Kasumi-1 (cell line): ENCODE results near the gene PIGP.
"Not testable (repeated sequence)": the region's sequence is repeated elsewhere in the genome, so short reads cannot be mapped to it uniquely, and the experiment has no call there.

Experiments
- DNase-seq, 2 experiments: peaks; one replicate each; lab custom pipeline; 2025; lab: John Stamatoyannopoulos, UW

PIGP gene

DNA sequence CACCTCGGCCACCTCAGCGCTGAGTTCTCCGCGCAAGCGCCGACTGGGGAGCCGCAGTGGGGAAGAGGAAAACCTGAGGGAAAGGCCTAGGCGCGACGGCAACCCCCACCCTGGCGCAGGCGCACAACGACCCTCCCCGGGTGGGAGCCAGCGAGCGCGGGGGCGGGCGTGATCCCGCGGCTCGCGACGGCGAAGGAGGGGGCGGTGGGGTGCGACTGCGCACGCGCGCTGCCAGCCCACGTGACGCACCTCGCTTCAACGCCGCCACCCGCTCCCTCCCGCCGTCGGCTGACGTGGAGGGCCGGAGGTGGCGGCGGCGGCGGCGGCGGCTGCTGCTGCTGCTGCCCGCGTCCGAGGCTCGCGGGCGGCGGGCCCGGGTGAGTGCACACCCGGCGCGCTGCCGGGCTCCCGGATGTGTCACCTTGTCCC is at the start of gene PIGP, which contains the start of gene TTC3:
TSS of gene PIGP (minus strand) at position 84 of the 429 bp plus-strand sequence. CDS start 556 bp downstream, outside the sequence.
TSS of gene TTC3 (plus strand) at position 267 of the 429 bp plus-strand sequence. CDS start 14,004 bp downstream, outside the sequence.
- DNase-seq, result peak; percentile 88 to 93

DNA sequence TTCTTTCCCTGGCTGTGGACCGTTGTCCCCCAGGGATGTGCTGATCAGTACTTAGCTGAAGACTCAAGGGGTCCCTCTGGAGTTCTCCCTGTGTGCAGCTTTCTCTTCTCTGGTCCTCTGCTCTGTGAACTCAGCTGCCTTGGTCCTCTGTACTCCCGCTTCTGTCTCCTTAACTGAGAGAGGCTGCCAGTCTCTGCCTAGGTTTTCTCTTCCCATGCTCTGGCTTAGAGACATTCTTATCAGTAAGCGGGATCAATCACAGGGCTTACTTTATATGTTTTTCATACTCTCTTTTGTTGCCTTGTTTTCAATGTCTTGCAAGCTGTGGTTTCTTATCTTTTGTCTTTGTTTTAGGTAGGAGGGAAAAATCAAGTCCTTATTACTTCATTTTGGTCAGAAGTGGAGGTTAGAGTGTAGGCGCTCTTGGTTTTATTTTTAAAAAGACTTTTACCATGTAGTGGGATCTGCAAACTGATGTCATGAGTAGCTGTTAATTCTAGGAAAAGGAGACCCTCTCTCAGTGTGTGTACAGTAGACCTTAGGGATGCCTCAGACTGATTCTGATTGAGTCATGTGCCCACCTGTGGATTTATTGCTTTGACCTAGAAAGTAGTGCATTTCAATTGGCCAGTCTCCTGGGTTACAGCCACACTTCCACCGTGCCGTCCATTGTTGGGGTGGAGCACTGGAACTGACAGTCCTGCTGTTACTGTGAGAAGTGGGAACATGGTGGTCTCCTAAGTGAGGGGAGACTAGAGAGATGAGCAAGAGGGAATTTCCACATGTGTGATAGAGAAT is 46.7 kb upstream of the PIGP start:
- DNase-seq, result peak in 1 of 2 experiments; percentile 1

DNA sequence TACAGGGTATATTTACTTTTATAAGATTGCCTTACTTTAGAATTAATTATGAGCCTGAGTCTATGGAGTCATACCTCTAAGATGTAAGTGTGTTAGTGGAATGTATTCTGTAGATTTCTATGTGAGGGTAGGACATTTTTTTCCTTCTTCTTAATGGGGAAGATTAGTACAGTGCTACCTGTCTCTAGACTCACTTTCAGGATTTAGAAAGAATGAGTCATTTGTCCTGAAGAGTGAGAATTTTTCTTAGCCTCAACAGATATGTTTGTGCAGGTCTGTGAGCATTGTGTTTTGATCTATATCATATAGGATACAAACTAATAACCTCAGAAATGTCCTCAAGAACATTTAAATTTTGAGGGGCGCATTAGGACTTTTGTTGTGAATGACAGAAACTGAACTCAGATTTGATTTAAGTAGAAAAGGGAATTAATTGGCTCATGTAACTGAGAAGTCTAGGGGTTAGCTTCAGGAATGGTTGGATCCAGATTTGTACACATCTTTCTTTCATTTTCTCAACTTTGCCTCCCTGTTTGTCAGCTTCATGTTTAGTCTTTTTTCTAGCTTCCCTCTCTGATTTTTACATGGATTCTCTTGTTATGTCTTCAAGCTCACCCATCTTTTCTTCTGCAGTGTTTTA is 45.4 kb upstream of the PIGP start:
- no peak for DNase-seq

DNA sequence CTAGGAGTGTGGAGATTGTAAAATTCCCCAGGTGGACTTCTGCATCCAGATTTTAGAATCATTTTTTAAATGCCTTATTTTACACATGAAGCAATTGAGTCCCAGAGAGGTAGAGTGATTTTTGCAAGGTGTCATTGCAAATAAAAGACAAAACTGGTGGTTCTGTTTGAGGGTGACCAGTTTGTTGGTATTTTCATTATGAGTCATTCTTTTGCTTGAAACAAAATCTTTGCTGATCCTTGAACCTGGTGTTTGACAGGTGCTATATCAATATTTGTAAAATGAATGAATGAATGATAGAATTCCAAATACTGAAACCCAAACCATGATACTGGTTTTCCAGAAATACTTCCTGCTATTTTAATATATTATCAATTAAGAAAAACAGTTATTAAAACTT is 44.3 kb upstream of the PIGP start:
- no peak for DNase-seq

DNA sequence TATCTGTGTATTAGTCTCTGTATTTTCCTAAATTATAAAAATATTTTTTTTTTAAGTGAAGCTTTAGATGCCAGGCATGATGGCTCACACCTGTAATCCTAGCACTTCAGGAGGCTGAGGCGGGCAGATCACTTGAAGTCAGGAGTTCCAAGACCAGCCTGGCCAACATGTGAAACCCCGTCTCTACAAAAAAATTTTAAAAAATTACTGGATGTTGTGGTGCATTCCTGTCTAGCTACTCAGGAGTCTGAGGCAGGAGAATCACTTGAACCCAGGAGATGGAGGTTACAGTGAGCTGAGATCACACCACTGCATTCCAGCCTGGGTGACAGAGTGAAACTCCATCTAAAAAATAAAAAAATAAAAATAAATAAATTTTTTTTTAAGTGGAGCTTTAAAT is 43.6 kb upstream of the PIGP start:
- DNase-seq, result not testable (repeated sequence)

DNA sequence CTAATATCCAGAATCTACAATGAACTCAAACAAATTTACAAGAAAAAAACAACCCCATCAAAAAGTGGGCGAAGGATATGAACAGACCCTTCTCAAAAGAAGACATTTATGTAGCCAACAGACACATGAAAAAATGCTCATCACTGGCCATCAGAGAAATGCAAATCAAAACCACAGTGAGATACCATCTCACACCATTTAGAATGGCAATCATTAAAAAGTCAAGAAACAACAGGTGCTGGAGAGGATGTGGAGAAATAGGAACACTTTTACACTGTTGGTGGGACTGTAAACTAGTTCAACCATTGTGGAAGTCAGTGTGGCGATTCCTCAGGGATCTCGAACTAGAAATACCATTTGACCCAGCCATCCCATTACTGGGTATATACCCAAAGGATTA is 41.4 kb upstream of the PIGP start:
- not testable (repeated sequence) for DNase-seq

DNA sequence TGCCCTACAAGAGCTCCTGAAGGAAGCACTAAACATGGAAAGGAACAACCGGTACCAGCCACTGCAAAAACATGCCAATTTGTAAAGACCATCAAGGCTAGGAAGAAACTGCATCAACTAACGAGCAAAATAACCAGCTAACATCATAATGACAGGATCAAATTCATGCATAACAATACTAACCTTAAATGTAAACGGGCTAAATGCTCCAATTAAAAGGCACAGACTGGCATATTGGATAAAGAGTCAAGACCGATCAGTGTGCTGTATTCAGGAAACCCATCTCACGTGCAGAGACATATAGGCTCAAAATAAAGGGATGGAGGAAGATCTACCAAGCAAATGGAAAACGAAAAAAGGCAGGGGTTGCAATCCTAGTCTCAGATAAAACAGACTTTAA is 38.2 kb upstream of the PIGP start:
- DNase-seq, result not testable (repeated sequence)

DNA sequence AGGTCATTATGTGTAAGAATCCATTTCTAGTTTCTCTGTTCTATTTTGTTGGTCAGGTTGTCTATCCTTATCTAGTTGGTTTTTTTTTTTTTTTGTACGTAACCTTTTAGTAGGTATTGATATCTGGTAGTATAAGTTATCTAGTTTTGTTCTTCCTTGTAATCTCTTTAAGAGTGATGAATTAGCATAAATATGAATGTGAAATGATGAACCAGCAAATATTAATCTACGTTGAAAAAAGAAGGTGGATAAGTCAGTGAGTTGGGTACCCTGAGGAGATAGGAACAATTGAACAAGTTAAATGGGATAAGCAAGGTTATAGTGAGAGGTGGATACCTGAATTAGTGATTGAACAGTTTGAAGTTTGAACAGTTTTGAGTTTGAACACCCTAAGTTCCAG is 34.1 kb upstream of the PIGP start:
- no peak for DNase-seq

DNA sequence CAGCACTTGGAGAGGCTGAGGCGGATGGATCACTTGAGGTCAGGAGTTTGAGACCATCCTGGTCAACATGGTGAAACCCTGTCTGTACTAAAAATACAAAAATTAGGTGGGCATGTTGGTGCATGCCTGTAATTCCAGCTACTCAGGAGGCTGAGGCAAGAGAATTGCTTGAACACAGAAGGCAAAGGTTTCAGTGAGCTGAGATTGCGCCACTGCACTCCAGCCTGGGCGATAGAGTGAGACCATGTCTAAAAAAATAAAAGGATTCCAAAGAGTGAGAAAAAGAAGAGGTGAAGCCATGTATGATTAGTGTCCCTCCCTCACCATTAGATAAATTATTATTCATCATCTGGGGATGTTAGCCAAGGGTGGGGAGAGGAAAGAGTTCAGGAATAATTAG is 29.9 kb upstream of the PIGP start:
- not testable (repeated sequence) for DNase-seq

DNA sequence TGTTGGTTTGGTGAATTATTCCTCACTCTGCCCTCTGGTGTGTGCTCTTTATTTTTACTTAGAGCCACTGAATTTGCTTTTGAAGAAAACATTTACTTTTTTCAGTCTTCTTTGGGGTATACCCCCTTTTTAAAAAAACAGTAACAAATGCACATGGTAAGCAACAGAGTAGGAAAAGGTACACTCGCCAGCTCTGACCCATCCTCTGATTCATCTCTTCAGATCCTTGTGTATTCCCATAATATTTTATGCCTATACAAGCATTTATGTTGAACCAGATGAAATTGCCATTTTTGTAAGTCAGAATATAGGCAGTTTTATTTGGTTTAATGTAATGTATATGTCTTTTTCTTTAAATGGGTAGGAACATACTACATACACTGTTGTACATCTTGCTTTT is 28.5 kb upstream of the PIGP start:
- peak in 1 of 2 experiments; percentile 10 for DNase-seq

DNA sequence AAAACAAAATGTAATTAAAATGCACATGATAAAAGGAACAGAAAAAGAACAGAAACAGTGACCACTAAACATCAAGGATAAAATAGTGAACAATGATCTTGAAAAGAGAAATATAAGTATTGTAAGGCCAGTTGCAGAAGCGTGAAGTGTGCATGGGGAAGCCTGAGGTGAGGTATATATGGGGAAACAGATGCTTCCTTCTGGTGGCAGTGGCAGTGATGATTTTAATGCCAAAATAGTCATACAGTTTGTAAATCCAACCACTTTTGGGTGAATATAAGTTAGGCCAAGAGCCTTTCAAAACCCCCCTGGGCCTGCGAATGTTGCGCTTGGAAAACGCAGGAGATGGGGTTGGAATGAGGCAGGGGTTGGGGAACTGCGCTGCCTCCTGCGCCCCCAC is 27.4 kb upstream of the PIGP start:
- DNase-seq, result peak; percentile 11 to 44

DNA sequence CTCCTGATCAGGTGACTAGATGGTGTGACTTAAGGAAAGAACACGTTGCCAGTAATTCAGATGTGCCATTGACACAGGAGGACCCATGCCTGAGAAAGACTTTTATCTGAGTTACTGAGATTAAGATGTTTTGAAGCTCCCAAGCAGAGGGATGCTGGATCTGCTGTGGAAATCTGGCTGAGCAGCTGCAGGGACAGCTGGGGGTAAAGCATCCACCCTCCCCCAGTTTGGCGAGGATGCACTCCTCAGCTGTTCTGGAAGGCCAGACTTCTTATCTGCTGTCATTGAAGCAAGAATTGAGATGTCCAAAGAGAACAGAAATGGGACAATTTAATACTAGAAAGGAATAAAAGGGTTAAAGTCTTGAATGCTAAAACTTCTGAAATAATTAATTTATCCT is 25.9 kb upstream of the PIGP start:
- DNase-seq, result no peak

DNA sequence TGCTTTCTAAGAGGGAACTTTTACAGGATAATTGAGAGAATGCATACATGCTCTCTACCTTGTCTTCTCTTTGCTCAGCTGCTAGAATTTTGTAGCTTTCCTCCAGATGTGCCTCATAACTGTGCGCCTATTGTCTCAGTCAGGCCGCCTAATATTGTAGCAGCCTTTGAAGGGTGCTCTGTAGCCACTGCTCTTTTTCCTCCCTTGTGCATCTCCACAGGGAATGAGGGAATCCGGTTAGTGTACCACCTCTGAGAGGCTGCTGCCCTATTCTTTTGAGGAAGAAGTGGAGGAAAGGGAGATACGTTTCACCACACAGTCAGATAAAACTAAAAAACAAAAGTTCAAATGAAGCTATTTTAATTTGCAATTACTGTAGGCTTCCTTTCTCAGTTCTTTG is 22.9 kb upstream of the PIGP start:
- DNase-seq, result no peak

DNA sequence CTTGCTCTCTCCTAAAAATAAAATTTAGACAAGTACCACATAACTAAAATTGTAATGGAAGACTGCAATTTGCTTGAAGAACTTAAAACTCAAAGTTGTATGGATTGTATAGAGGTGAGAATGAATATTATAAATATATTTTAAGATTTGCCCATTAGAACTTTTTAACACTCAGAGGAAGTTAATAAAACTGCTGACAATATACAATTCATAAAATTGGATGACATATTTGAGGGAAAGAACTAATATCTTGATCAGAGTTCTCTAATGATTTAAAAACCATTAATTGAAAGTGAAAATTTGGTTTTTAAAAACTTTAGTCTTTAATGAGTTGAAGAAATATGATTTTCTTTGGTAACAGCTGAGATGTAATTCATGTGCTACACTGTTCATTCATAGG is 21.1 kb upstream of the PIGP start:
- no peak for DNase-seq

DNA sequence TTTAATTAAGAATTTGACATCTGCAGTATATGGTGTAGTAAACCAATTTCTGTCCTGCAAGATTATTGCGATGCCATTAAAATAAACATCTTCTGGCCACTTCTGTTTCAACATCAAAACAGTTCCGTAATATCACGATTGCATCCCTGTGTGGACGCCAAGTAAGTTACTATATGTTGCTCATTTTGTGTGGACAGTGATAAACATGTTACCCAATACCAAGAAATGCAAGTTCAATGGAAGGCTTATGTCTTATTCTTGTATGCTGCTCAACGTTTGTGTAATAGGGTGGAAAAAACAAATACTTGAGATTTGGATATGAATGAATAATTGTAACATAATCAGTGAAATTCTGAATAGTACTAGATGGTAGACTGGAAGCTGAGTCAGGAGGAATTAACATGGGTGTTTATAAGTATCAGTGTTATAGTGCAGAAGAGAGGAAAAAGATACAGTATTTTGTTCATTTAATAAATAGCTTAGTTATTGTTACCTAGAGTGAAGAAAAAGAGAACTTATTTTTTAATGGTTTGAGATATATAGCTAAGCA is 15.4 kb upstream of the PIGP start:
- no peak for DNase-seq

DNA sequence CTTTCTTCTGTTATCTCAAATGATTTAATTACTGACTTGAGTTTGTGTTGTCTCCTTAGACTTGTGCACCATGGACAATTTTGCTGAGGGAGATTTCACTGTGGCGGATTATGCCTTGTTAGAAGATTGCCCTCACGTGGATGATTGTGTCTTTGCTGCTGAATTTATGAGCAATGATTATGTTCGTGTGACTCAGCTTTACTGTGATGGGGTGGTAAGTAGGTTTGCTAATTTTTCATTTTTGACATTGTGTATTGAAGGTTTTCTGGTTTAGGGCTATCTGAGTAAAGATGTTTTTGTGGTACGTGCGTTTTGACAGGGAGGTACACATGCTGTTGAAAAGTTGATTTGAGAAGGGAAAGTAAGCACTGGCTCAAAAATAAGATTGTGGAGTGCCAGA is 14.3 kb upstream of the PIGP start:
- peak; percentile 39 to 54 for DNase-seq

DNA sequence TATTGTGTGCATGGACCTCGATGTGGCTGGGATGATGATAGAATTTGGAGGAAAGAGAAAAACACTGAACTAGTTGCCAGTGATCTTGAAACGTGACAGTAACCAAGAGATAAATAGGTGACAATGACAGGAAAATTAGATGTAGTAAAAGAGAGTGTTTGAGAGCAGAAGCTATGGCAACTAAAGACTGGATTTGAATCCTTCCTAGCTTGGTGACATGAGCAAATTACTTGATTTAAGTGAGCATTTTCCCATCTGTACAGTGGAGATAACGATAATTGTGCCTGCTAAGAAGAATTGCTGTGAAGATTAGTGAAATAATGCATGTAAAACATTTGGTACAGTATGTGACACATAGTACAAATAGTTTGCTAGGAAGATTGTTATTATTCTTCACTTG is 12.9 kb upstream of the PIGP start:
- DNase-seq, result no peak

DNA sequence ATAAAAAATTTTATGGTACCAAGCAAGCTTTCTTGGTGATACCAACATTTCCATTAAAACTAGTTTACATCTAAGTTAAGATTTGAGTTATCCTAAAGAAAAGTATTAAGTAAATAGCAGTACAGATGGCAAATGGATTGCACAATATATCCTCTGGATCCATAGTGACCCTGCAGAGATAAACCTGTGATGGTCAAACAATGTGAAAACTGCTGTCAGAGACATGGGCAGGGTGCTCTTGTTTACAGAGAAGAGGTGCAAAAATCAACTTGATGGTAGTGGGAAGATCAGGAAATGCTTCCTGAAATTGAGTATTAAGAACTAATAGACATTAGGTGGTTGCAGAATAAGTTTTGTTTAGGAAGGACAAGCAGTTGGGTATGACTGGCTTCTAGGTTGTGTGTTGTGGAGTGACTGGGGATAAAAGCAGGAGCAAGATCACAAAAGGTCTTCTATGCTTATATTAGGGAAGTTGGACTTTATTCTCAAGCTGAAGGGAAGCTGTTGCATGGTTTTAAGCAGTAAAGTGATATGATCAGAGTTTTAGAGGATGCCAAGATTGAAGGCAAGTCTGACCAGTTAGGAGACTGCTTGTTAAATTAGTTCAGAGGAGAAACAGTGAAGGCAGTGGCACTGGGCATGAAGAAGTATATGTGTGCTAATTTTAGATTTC is 10.1 kb upstream of the PIGP start:
- peak; percentile 9 to 43 for DNase-seq

DNA sequence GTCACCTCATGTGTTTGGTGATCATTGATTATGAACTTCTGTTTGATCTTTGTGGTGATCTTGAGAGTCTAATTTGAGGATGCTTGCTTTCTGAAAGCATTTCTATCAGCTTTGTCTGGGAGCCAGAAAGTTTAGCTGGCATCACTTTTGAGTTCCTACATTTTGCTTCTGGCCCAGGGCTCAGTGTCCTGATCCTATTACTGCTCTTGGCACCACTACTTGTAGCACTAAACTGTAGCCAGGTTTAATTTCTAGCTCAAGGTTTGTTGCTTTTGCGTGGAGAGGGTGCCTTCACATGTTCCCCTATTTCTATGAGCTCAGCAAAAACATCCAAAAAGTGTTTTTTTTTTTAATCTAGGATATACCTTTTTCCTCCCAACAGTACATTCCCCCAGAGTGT is 9.5 kb upstream of the PIGP start:
- no peak for DNase-seq

DNA sequence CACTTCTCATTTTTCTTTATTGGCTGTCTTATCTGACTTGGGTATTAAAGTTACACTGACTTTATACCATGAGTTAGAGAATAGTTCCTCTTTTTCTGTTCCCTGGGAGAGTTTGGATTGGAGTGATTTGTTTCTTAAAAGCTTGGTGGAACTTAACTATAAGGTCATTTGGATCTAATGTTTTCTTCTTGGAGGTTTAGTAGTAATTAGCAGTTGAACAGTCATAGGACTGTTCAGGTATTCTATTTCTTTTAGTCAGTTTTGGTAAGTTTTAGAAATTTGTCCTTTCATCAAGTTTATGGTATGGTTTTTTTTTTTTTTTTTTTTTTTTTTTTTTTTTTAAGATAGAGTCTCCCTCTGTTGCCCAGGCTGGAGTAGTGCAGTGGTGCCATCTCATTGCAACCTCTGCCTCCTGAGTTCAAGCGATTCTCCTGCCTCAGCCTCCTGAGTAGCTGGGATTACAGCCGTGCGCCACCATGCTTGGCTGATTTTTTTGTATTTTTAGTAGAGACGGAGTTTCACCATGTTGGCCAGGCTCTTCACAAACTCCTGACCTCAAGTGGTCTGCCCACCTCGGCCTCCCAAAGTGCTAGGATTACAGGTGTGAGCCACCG is 6.4 kb upstream of the PIGP start:
- peak; percentile 58 to 75 for DNase-seq

DNA sequence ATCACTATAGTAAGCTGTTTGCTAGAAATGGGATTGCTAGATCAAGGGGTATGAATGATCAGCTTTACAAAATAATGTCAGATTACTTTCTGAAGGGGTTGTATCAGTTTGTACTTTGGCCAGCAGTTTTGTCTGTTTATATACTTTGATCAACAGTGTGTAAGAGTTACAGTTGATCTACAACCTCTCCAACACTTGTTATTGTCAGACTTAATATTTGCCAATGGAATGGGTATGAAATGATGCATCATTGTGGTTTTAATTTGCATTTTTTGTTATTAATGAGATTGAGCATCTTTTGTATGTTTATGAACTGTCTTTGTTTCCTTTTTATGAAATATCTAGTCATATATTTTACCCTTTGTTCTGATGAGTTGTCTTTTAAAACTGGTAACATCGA is 4.5 kb upstream of the PIGP start:
- no peak for DNase-seq
